GM12872 (cell line): Measurements from ENCODE around the gene DNMT3A.

Experiments used
- CTCF ChIP-seq: IDR thresholded peaks from 3 replicates; pipeline ENCODE4 v1.5.1; 2011; ENCODE audit warnings: low read depth, mild to moderate bottlenecking, low read length, moderate library complexity; ENCODE audit not compliant: insufficient read depth

Gene DNMT3A

GRCh38 chr2:25232248-25232825, 109.4 kb downstream of the DNMT3A start:
- TF ChIP-seq CTCF: no peak

- TF ChIP-seq CTCF: no peak
These were observed 110.8 kb downstream of the DNMT3A start for GRCh38 chr2:25230948-25231311.

GRCh38 chr2:25230198-25230947, 111.4 kb downstream of the DNMT3A start:
- TF ChIP-seq CTCF: no peak

GRCh38 chr2:25229279-25230197, 112.2 kb downstream of the DNMT3A start:
- TF ChIP-seq CTCF: no peak

GRCh38 chr2:25228848-25229278, 112.9 kb downstream of the DNMT3A start:
- peak; percentile 86 for TF ChIP-seq CTCF

GRCh38 chr2:25227576-25227975, 114.1 kb downstream of the DNMT3A start:
- no peak for TF ChIP-seq CTCF

- no peak for TF ChIP-seq CTCF
These were observed 114.9 kb downstream of the DNMT3A start for GRCh38 chr2:25226827-25227226.
